SK-N-SH (cell line): ENCODE measurements around the gene CHRNB1. TPM values are rescaled to one million over a fixed set of nuclear protein-coding genes. Genes with fewer than 3 reads are reported as not detected.
"Not testable (repeated sequence)": the region's sequence is repeated elsewhere in the genome, so short reads cannot be mapped to it uniquely, and the experiment has no call there.

Experiments
- CTCF ChIA-PET: fragments of 300-600, 350-600 bp; formaldehyde crosslinking; extraction: SDS; loops from one replicate; lab custom pipeline; 2021; lab: Yijun Ruan, JAX
- POLR2A ChIA-PET: fragments of 350-600 bp; sonication (Branson Sonifier 250); formaldehyde crosslinking; extraction: SDS; loops from one replicate; lab custom pipeline; 2020; ENCODE audit warnings: antibody characterized with exemption, inconsistent platforms; lab: Yijun Ruan, JAX
- DNase-seq: peaks from one replicate; pipeline ENCODE4 v3.0.0; 2012
- H2AFZ ChIP-seq: fragments of 200-600 bp; sonication (generic); 2 replicates; pipeline ENCODE4 v1.8.1; 2016; ENCODE audit warnings: antibody characterized with exemption, mild to moderate bottlenecking, low read depth
- H3F3A ChIP-seq: fragments of 200-600 bp; sonication (generic); replicated peaks from 2 replicates; pipeline ENCODE3; 2016; ENCODE audit warnings: antibody characterized with exemption, mild to moderate bottlenecking; ENCODE audit not compliant: insufficient read depth
- H3K27ac ChIP-seq, 2 experiments: fragments of 200-500 bp in 1 of 2; fragments of 200-600 bp in 1 of 2; sonication (Bioruptor generic) in 1 of 2; sonication (generic), shearing (Covaris generic) in 1 of 2; 2 replicates each; pipeline versions ENCODE4 v1.5.1 to v1.6.1; 2014 to 2016; ENCODE audit warnings: low read depth in 2 of 2, inconsistent platforms in 1 of 2, low read length in 1 of 2, mild to moderate bottlenecking in 1 of 2, mixed read lengths in 1 of 2
- H3K27me3 ChIP-seq: fragments of 200-600 bp; sonication (generic), shearing (Covaris generic); 2 replicates; pipeline ENCODE4 v1.6.1; 2016; ENCODE audit warnings: mixed run types; ENCODE audit not compliant: insufficient read depth
- H3K36me3 ChIP-seq, 2 experiments: fragments of 200-500 bp in 1 of 2; fragments of 200-600 bp in 1 of 2; sonication (Bioruptor generic) in 1 of 2; sonication (generic) in 1 of 2; replicated peaks in 1 of 2; 2 replicates each; pipeline versions ENCODE3 to v1.5.1; 2014 to 2016; ENCODE audit warnings: low read length in 1 of 2, mild to moderate bottlenecking in 1 of 2; ENCODE audit not compliant: insufficient read depth in 2 of 2, control insufficient read depth in 1 of 2
- H3K4me1 ChIP-seq, 2 experiments: fragments of 200-500 bp in 1 of 2; fragments of 200-600 bp in 1 of 2; sonication (Bioruptor generic) in 1 of 2; sonication (generic), shearing (Covaris generic) in 1 of 2; 2 replicates each; pipeline versions ENCODE4 v1.5.1 to v1.6.1; 2014 to 2016; ENCODE audit warnings: low read depth in 1 of 2, low read length in 1 of 2, mixed run types in 1 of 2; ENCODE audit not compliant: insufficient read depth in 2 of 2, control insufficient read depth in 1 of 2
- H3K4me2 ChIP-seq: fragments of 200-600 bp; sonication (generic), shearing (Covaris generic); 2 replicates; pipeline ENCODE4 v1.6.1; 2017; ENCODE audit warnings: mixed run types
- H3K4me3 ChIP-seq, 2 experiments: fragments of 200-500 bp in 1 of 2; fragments of 200-600 bp in 1 of 2; sonication (Bioruptor generic) in 1 of 2; sonication (generic), shearing (Covaris generic) in 1 of 2; 2 replicates each; pipeline versions ENCODE4 v1.5.1 to v1.8.1; 2014 to 2016; ENCODE audit warnings: low read depth in 2 of 2, inconsistent platforms in 1 of 2, low read length in 1 of 2, mild to moderate bottlenecking in 1 of 2, mixed read lengths in 1 of 2, moderate library complexity in 1 of 2
- H3K79me2 ChIP-seq: fragments of 200-600 bp; sonication (generic); 2 replicates; pipeline ENCODE4 v1.8.1; 2017; ENCODE audit warnings: mild to moderate bottlenecking; ENCODE audit not compliant: insufficient read depth
- H3K9ac ChIP-seq: fragments of 200-600 bp; sonication (generic); 2 replicates; pipeline ENCODE4 v1.6.1; 2017; ENCODE audit warnings: mixed run types
- H3K9me2 ChIP-seq: fragments of 200-600 bp; sonication (generic); 2 replicates; pipeline ENCODE4 v1.6.1; 2017; ENCODE audit warnings: mixed run types
- H3K9me3 ChIP-seq: fragments of 200-600 bp; sonication (generic); 2 replicates; pipeline ENCODE4 v1.6.1; 2017; ENCODE audit warnings: mixed run types, mild to moderate bottlenecking, moderate library complexity
- H4K20me1 ChIP-seq: fragments of 200-600 bp; sonication (generic); 2 replicates; pipeline ENCODE4 v1.6.1; 2017; ENCODE audit warnings: mild to moderate bottlenecking, mixed run types; ENCODE audit not compliant: insufficient read depth
- EP300 ChIP-seq, 2 experiments: IDR thresholded peaks; 2 replicates each; pipeline versions ENCODE4 v1.4.0 to v1.6.1; 2012; ENCODE audit warnings: borderline replicate concordance in 1 of 2, low read depth in 1 of 2, low read length in 1 of 2
- FOXJ3 ChIP-seq: sonication (generic); formaldehyde crosslinking; IDR thresholded peaks from 2 replicates; pipeline ENCODE4 v1.5.1; 2020; ENCODE audit warnings: mild to moderate bottlenecking, missing genetic modification reagents
- MEF2A ChIP-seq: IDR thresholded peaks from 2 replicates; pipeline ENCODE4 v1.4.0; 2012; ENCODE audit warnings: low read depth, borderline replicate concordance
- MXI1 ChIP-seq: IDR thresholded peaks from 2 replicates; pipeline ENCODE4 v1.6.1; 2012; ENCODE audit warnings: mild to moderate bottlenecking, low read depth, low read length, improper control_type of control experiment
- NRF1 ChIP-seq: IDR thresholded peaks from 2 replicates; pipeline ENCODE4 v1.6.1; 2012; ENCODE audit warnings: low read depth, mild to moderate bottlenecking, low read length
- POLR2AphosphoS5 ChIP-seq: IDR thresholded peaks from 2 replicates; pipeline ENCODE4 v1.6.1; 2012; ENCODE audit warnings: low read depth, low read length
- SIN3A ChIP-seq: IDR thresholded peaks from 2 replicates; pipeline ENCODE4 v1.6.1; 2012; ENCODE audit warnings: low read depth, mild to moderate bottlenecking, low read length, moderate library complexity, borderline replicate concordance
- YY1 ChIP-seq: IDR thresholded peaks from 2 replicates; pipeline ENCODE4 v1.4.0; 2012; ENCODE audit warnings: low read depth, mild to moderate bottlenecking
- WGBS: methylation state at CpG from one replicate; pipeline ENCODE4 v1.1.6; 2017; ENCODE audit warnings: low lambda C conversion rate; 5-methylcytosine and 5-hydroxymethylcytosine counted together
- polyA plus RNA-seq, 3 experiments: library from polyadenylated mRNA; depleted of rRNA; stranded (reverse); fragments of >200 nt; gene quantifications; 2 replicates each; pipeline ENCODE4 v1.2.3, GENCODE V29; 2012
- TF ChIP-seq, protein P1 (sequence below): IDR thresholded peaks from 2 replicates; pipeline ENCODE4 v1.6.1; 2012; ENCODE audit warnings: mild to moderate bottlenecking, low read depth, low read length, moderate library complexity
- TF ChIP-seq, protein P2 (sequence below): IDR thresholded peaks from 2 replicates; pipeline ENCODE4 v1.4.0; 2012; ENCODE audit warnings: low read depth

CHRNB1 gene
- polyA plus RNA-seq, 1 of the 3 experiments (the other 2 are of a cell fraction), result 26.8 TPM

DNA sequence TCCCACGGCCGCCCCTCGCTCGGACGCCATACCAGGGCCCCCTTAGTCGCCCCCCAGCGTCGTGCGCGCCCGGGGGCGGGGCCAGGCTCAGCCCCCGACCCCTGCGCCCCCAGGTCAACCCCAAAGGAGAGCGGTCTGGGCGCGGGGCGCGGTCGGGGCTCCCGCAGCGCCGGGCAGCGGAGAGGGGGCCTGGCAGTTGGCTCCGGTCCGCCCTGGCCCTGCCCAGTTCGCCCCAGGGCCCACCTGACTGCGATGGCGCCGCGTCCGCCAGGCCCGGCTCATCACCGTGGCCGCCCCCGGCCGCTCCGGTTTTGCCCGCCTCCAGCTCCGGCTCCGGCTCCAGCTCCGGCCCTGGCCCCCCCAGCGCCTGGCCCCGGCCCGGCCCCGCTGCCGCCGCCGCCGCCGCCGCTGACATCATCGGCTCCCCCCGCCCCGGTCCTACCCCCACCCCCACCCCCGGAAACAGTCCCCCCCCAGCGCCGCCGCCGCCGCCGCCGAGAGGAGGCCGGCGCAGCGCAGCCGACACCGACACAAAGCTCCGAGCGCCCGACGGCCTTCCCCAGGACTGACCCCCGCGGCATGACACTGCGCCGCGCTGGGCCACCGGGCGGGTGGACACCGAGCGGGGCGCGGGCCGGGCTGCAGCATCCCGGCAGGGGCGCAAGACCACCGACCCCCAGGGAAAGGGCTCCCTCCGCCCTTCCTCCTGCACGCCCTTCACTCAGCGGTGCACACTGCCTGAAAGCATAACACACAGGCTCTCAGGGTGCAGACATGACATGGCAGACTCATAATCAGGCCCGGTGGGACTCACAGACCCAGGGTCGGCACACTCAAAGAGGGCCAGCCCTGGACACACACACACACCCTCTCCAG, 34.6 kb downstream of the CHRNB1 start, which contains the start of gene ZBTB4:
Gene ZBTB4 (minus strand): TSS at position 419 of the 876 bp plus-strand sequence. CDS start 12,830 bp downstream, outside the sequence.
- H3K9ac ChIP-seq, result peak within 1 kb of the TSS; percentile 97
- 3% methylated on average over 32 of the region's 92 CpGs for WGBS
- no peaks in the 10 kb centered on the region for H3K9me3 ChIP-seq
- H3K9me2 ChIP-seq, result no peaks in the 10 kb centered on the region
- H3K4me3 ChIP-seq, result peak within 1 kb of the TSS; percentile 72 to 77
- POLR2A ChIA-PET, result interaction anchor here (0.5 to 2.1 kb wide), 10 partner anchors 15 to 208 kb away, joined by 3 to 9 read pairs (median 3); partner anchors contain the start of genes CHRNB1, FGF11, MPDU1 and TMEM256
- peak within 1 kb of the TSS; percentile 81 to 90 for H3K27ac ChIP-seq
- H3K36me3 ChIP-seq, result no peaks in the 10 kb centered on the region
- H4K20me1 ChIP-seq, result peaks cover 39% of the 10 kb centered on the region
- H3K4me2 ChIP-seq, result peak within 1 kb of the TSS; percentile 95
- peak within 1 kb of the TSS; percentile 74 for H2AFZ ChIP-seq
- H3K4me1 ChIP-seq, result peaks cover 26 to 32% of the 10 kb centered on the region in 2 experiments; a peak in 2 of 4 replicates
- H3K27me3 ChIP-seq, result no peaks in the 10 kb centered on the region
- H3K79me2 ChIP-seq, result peaks cover 82% of the 10 kb centered on the region
- TF ChIP-seq, protein P1, sequence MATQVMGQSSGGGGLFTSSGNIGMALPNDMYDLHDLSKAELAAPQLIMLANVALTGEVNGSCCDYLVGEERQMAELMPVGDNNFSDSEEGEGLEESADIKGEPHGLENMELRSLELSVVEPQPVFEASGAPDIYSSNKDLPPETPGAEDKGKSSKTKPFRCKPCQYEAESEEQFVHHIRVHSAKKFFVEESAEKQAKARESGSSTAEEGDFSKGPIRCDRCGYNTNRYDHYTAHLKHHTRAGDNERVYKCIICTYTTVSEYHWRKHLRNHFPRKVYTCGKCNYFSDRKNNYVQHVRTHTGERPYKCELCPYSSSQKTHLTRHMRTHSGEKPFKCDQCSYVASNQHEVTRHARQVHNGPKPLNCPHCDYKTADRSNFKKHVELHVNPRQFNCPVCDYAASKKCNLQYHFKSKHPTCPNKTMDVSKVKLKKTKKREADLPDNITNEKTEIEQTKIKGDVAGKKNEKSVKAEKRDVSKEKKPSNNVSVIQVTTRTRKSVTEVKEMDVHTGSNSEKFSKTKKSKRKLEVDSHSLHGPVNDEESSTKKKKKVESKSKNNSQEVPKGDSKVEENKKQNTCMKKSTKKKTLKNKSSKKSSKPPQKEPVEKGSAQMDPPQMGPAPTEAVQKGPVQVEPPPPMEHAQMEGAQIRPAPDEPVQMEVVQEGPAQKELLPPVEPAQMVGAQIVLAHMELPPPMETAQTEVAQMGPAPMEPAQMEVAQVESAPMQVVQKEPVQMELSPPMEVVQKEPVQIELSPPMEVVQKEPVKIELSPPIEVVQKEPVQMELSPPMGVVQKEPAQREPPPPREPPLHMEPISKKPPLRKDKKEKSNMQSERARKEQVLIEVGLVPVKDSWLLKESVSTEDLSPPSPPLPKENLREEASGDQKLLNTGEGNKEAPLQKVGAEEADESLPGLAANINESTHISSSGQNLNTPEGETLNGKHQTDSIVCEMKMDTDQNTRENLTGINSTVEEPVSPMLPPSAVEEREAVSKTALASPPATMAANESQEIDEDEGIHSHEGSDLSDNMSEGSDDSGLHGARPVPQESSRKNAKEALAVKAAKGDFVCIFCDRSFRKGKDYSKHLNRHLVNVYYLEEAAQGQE, result 0 out of 2 replicates have a peak, but pooled peaks have one; percentile 7
- 0 out of 2 replicates have a peak, but pooled peaks have one; percentile 21 for TF ChIP-seq NRF1
- peak; percentile 58; the same call in 1 of the 2 replicates for TF ChIP-seq MXI1
- no peak for TF ChIP-seq POLR2AphosphoS5
- TF ChIP-seq YY1, result 0 out of 2 replicates have a peak, but pooled peaks have one; percentile 6
- peak in 1 of 2 experiments; percentile 36; a peak in 1 of 4 replicates for TF ChIP-seq EP300 (IDR thresholded peaks at IDR 0.05; ENCODE audit: borderline replicate concordance in 1 of 2, low read depth in 1 of 2, low read length in 1 of 2)
- 0 out of 2 replicates have a peak, but pooled peaks have one; percentile 14 for TF ChIP-seq SIN3A
- no peak for TF ChIP-seq FOXJ3 (CRISPR knock-in tag)
- TF ChIP-seq, protein P2, sequence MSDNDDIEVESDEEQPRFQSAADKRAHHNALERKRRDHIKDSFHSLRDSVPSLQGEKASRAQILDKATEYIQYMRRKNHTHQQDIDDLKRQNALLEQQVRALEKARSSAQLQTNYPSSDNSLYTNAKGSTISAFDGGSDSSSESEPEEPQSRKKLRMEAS, result 0 out of 2 replicates have a peak, but pooled peaks have one; percentile 3
- peak; percentile 92 for DNase-seq
- CTCF ChIA-PET, result interaction anchor here (0.8 to 2.1 kb wide), 6 partner anchors 15 to 81 kb away, joined by 3 to 11 read pairs (median 6); no protein-coding TSS in a partner anchor
- H3F3A ChIP-seq, result peaks cover 22% of the 10 kb centered on the region

DNA sequence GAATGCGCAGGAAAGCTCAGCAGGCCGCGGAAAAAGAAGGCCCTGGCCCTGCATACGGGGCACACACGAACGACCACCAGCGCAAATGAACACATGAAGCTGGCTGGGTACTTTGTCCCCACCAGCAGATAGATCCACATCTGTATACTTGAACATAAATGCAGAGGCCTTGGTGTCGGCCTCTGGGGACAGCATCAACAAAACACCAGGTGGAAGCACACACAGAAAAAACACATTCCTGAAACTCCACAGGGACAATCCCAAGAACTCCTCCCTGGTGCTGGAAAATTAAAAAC, 35.2 kb downstream of the CHRNB1 start:
- 17% methylated on average over 5 of the region's 8 CpGs for WGBS
- peak overlapping the region; percentile 90 for H3K9ac ChIP-seq
- peaks cover 22% of the 10 kb centered on the region for H3F3A ChIP-seq
- DNase-seq, result no peak
- H3K4me1 ChIP-seq, result peaks cover 26 to 32% of the 10 kb centered on the region in 2 experiments; a peak in 2 of 4 replicates
- no peaks in the 10 kb centered on the region for H3K9me3 ChIP-seq
- H3K4me2 ChIP-seq, result peak overlapping the region; percentile 95
- TF ChIP-seq, protein P2, result 0 out of 2 replicates have a peak, but pooled peaks have one; percentile 11
- TF ChIP-seq MEF2A, result no peak
- peaks cover 80% of the 10 kb centered on the region for H3K79me2 ChIP-seq
- ChIA-PET CTCF (interaction anchor here (1.1 to 2.1 kb wide), 5 partner anchors 15 to 135 kb away, joined by 3 to 11 read pairs (median 6); no protein-coding TSS in a partner anchor), POLR2A (interaction anchor here (0.6 to 1.4 kb wide), 5 partner anchors 16 to 103 kb away, joined by 3 to 6 read pairs (median 3); partner anchors contain the start of genes CHRNB1, MPDU1 and TMEM256)
- peak overlapping the region; percentile 74 for H2AFZ ChIP-seq
- peaks cover 39% of the 10 kb centered on the region for H4K20me1 ChIP-seq
- H3K4me3 ChIP-seq, result peak overlapping the region; percentile 72 to 77
- H3K27me3 ChIP-seq, result no peaks in the 10 kb centered on the region
- peak overlapping the region; percentile 81 to 90 for H3K27ac ChIP-seq
- H3K36me3 ChIP-seq, result no peaks in the 10 kb centered on the region
- H3K9me2 ChIP-seq, result no peaks in the 10 kb centered on the region

DNA sequence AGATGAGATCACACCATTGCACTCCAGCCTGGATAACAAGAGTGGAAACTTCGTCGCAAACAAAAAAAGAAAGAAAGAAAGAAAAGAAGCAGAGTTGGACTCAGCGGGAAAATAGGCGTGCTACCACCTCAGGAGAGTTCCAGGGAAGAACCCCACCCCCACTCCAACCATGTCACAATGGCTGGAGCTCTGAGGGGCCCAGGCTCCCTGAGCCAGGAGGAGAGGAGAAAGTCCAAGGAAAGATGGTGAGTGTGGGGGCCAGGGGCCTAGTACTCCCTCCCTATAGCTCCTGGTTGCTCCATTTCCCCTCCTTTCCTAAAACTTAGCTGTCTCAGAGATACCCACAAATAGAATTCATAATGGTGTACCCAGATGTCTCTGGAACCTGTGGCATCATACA, 36.4 kb downstream of the CHRNB1 start, which contains the start of gene SLC35G6:
Gene SLC35G6 (plus strand): TSS at position 172 of the 400 bp plus-strand sequence. CDS start 71 bp downstream, at position 243.
- peak within 1 kb of the TSS; percentile 95; the same call in 1 of the 2 replicates for H3K4me2 ChIP-seq
- H3K9me3 ChIP-seq, DNase-seq, H3K9me2 ChIP-seq, H3K27me3 ChIP-seq, H3K36me3 ChIP-seq, POLR2A ChIA-PET: not testable (repeated sequence)
- H3K79me2 ChIP-seq, result peaks cover 80% of the 10 kb centered on the region
- CTCF ChIA-PET, result interaction anchor here (1.1 to 2.1 kb wide), 3 partner anchors 22 to 136 kb away, joined by 3 to 11 read pairs (median 3); no protein-coding TSS in a partner anchor
- peak within 1 kb of the TSS; percentile 90; the same call in 1 of the 2 replicates for H3K9ac ChIP-seq
- 96% methylated on average over 4 of the region's 4 CpGs for WGBS
- H4K20me1 ChIP-seq, result peaks cover 40% of the 10 kb centered on the region
- 0 out of 2 replicates have a peak within 1 kb of the TSS, but pooled peaks have one; percentile 74 for H2AFZ ChIP-seq
- peaks cover 19% of the 10 kb centered on the region for H3F3A ChIP-seq
- peak within 1 kb of the TSS; percentile 81 to 90 for H3K27ac ChIP-seq
- peaks cover 30 to 39% of the 10 kb centered on the region in 2 experiments; a peak in 3 of 4 replicates for H3K4me1 ChIP-seq
- H3K4me3 ChIP-seq, result peak within 1 kb of the TSS; percentile 72 to 77; a peak in 3 of 4 replicates
